Anterior cingulate cortex (tissue), 58 donors: ENCODE results near the gene DBH.
"Not testable (repeated sequence)": the region's sequence is repeated elsewhere in the genome, so short reads cannot be mapped to it uniquely, and the experiment has no call there.

Experiments
- DNase-seq, 58 donors: peaks; one replicate each; lab custom pipeline; 2025; lab: John Stamatoyannopoulos, UW

Gene DBH

GRCh38 chr9:133661846-133662540 is 25.8 kb downstream of the DBH start:
- no peak for DNase-seq

- peak in 1 of 58 donors; percentile 22 for DNase-seq
These were observed 28.2 kb downstream of the DBH start for GRCh38 chr9:133664173-133665050.

- DNase-seq = no peak
These were observed 28.9 kb downstream of the DBH start for GRCh38 chr9:133665096-133665495.

DNA sequence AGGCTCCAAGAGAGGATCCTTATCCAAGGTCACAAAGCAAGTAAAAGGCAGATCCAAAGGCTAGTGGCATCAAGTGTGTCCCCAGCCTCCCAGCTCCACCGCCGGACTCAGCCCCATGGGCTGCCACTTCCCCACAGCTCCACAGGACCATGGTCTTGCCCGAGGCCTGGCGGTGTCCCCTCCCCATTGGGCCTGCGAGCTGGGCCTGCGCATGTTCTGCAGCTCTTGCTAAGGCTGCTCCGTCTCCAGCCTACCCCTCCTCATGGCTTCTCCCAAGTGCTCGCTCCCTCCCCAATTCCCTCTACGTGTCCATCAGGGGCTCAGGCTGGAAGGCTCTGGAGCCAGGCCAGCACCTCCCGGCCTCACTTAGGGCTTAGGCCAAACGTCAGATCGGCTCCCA is 29.4 kb downstream of the DBH start:
- no peak for DNase-seq

DNA sequence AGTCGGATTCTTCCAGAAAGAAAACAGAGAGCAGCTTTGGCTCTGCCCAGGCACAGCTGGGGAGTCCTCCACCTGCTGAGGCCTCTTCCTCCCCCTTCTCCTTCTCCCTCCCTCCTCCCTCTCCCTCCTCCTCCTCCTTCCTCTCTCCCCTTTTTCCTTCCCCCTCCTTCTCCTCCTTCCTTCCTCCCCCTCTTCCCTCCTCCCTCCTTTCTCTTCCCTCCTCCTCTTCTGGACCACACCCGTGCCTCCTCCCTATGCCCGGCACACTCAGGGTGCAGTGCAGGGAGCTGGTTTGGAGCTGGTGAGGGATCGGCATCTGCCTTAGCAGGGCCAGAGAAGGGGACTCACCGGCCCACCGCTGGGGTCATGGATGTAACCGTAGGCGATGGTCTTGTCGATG is 30.2 kb downstream of the DBH start:
- no peak for DNase-seq

- DNase-seq = no peak
These were observed 30.7 kb downstream of the DBH start for GRCh38 chr9:133666845-133667244.

DNA sequence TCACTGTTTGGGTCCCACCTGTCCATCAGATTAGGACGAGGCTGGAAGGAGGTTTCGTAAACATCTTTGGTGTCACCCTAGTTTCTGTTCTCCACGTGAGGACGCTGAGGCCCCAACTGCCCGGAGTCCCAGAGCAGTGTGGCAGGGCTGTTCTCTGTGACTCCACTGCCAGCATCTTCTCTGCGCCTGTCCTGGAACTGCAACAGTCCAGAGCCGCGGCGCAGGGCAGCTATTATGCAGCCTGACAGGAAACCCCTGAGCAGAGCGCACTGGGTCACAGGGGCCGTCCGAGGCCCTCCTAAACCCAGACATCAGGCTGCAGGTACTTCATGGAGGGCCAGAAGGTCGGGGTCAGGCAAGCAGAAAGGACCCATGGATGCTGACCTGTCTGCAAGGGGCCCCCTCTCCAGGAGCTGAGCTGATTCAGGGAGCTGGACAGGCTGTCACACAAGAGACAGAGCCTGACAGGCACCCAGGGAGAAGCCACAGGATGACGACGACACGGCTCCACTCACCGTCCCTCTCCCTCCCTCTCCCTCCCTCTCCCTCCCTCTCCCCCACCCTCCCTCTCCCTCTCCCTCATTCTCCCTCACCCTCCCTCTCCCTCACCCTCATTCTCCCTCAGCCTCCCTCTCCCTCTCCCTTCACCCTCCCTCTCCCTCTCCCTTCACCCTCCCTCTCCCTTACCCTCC is 31.7 kb downstream of the DBH start:
- no peak for DNase-seq

GRCh38 chr9:133669182-133669801 is 33.1 kb downstream of the DBH start:
- no peak for DNase-seq

DNA sequence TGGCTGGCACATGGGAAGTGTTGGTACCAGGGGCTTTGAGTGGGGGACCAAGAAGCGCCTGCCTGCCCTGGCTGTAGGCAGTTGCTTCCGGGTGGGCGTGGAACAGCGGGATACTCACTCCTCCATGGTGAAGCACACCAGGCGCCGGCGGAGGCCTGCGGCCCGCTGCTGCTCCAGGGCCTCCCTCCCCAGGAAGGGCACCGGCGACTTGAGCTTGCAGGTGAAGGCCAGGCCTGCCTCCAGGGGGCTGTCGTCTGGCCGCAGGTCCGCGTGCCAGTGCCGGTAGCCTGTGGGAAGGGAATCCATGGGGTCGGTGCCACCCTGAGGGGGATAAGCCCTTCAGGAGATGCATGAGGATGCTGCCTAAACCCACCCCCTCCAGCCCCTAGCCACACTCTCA is 34.3 kb downstream of the DBH start:
- no peak for DNase-seq

GRCh38 chr9:133671371-133671770 is 35.2 kb downstream of the DBH start:
- DNase-seq = no peak

- DNase-seq = no peak
These were observed 36.5 kb downstream of the DBH start for GRCh38 chr9:133672503-133673257.

GRCh38 chr9:133673258-133673655 is 37.1 kb downstream of the DBH start:
- no peak for DNase-seq

DNA sequence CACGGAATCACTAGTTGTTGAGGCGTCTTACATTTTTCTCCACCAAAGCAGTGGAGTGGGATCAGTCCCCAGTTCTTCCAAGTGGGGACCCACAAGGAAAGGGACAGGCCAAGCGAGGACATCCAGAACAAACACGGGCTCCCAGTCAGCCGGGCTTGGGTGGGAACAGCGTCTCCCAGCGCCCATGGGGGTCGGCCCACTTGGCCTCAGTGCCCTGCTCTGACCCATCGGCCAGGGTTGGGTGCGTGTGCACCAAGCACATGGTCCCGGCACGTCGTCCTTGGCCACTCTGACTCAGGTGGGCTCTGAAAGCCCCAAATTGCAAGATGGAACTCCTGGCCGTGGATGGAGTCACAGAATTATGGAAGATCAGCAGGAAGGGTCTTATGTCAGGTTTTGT is 37.9 kb downstream of the DBH start:
- DNase-seq = no peak

DNA sequence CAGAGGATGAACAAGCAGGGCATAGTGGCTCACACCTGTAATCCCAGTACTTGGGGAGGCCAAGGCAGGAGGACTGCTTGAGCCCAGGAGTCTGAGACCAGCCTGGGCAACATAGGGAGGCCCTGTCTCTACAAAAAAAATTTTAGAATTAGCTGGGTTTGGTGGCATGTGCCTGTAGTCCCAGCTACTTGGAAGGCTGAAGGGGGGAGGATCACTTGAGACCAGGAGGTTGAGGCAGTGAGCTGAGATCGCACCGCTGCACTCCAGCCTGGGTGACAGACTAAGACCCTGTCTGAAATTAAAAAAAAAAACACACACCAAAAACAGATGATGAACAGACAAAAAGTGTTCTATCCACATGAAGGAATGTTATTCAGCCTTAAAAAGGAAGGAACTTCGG is 39.6 kb downstream of the DBH start:
- DNase-seq = not testable (repeated sequence)

GRCh38 chr9:133676450-133676849 is 40.3 kb downstream of the DBH start:
- no peak for DNase-seq

DNA sequence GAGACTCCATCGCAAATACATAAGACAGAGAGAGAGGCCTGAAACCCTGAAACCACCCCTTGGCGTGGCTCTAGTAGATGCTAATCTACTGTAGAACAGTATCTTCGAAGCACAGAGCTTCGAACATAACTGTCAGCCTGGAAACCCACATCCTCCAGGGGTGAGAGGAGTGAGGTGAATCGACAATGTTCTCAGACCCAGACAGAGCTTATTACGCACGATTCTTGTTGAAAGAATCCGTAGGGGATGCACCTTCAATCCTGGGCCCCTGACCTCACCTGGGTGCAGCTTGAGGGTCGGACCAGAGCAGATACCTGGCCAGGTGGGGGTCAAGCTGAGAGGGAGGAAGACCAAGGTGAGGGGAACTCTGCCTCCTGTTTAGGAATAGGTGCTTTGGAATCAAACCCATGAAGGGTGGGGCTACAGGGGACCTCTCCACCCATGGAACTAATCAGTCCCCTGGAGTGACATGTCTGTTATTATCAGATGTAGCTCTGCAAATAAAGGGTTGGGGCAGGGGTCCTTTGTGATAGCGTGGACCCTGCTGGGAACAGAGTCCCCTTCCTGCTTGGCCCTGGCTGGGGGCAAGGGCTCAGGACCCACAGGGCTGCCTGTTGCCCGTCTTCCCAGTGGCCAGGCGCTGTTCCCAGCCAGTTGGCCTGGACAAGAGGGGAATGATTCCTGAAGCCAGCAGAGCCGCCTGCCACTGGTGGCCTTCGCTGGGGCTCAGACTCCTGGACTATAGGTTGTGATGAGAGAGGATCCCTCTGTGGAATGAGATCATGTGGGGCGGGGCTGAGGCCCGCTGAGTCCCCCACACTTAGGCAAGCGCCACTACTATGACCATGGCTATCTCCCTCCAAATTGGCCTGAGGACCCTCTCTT is 41.2 kb downstream of the DBH start:
- no peak for DNase-seq

DNA sequence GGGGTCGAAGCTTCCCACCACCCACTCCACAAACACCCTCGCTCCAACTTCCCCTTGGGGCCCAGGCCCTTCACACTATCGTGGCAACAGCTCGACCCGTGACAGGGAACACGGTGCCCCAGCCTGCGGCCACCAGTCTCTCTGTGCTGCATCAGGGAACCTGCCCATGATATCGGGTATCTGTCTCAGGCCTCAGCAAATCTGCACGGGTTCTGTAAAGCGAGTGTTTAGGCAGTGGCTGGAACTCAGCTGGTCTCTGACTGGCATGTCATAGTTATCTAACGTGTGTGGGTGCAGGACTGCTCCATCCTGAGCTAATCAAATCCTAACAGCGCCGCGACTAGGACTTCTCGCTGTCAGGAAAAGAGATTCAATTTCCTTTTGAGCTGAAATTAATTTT is 42.9 kb downstream of the DBH start:
- DNase-seq = peak in 1 of 58 donors; percentile 28

GRCh38 chr9:133679466-133680061 is 43.4 kb downstream of the DBH start:
- DNase-seq = peak in 1 of 58 donors; percentile 60
